SW 1271 (cell line): ENCODE results near the gene ZIC5.
A peak's percentile ranks its signal among the peaks of the same experiment; 100 is the strongest.

Experiments used
- DNase-seq, 2 experiments: peaks; one replicate each; lab custom pipeline; 2025; lab: John Stamatoyannopoulos, UW

The ZIC5 gene

GRCh38 chr13:99930925-99931324 lies 40.6 kb downstream of the ZIC5 start:
- DNase-seq, result no peak

DNA sequence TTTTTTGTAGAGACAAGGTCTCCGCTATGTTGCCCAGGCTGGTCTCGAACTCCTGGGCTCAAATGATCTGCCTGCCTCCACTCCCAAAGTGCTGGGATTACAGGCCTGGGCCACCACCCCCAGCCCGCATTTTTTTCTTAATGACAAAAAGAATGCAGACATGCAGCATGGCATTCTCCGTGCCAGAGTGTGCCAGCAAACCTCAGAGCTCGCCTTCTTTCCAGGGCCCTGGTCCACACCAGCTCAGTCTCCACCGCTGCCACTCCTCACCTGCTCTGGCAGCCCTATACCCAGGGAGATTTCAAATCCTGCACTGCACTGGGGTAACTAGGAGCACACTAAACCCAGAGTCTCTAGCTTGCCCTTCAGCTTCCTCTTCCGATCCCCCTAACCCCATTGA lies 41.7 kb downstream of the ZIC5 start:
- DNase-seq, result no peak

DNA sequence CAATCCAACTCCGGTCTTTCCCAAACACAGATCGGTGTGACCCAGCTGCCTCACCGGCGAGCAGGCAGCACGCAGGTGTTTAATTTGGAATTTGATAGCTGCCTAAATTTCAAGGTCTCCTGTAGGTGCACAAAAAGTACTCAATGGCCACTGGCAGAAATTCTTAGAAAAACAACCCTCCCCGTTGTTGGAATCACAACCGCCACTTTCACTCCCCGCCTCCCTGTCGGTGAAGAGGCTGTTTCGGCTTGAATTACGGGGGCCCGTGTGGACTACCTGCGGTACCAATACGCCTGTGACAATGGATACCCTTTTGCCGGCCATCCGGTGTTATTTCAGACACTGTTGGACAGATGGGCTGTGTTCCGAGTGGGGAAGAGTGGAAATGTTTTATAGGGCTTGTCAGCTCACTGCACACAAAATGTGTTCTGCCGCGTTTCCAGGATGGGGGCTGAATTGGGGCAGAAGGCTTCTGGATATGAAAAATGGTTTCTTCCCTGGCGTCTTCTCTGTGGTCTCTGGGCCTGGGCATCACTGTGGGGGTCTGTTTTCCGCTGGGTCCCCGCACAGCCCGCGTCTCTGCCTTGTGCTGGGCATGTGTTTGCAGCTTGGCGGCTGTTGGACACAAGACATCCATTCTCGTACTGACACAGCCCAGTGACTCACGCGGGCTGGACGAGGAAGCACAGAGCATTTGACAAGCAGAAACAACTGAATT lies 45.4 kb downstream of the ZIC5 start:
- no peak for DNase-seq

- no peak for DNase-seq
These were observed 47.5 kb downstream of the ZIC5 start for GRCh38 chr13:99923877-99924582.

DNA sequence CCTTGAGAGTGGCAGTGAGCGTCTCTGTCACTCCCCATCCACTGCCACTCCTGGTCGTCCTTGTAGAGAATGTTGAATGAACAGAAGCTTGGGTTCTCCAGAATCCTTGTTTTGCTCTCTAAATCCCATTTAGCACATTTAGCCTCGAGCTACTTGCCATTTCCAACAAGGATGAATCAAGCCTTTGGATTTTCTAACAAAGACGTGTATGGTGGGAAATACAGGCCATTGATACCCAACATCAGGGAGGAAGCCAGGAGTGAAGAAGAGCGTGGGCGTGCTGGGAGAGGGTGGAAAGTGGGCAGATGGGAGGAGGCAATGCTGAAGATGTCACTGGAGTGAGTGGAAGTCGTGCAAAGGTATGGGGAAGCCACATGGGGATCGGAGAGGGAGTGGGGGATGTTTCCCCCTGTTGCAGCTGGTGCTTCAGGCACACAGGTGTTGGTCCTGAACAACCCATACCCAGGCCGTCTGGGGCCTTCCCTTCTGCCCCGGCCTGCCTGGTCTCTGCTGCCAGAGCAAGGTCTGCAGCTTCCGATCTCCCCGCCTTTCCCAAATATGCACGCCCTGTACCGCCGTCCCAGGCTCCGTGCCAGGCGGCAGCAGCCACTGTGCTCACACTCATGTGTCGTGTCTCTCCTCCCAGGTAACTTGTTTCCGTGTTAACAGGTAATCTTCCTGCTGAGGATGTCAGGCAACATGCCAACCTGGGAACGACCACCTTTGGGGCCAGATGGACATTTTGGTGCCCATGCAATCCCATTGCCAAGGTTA lies 48.7 kb downstream of the ZIC5 start:
- DNase-seq, result no peak

DNA sequence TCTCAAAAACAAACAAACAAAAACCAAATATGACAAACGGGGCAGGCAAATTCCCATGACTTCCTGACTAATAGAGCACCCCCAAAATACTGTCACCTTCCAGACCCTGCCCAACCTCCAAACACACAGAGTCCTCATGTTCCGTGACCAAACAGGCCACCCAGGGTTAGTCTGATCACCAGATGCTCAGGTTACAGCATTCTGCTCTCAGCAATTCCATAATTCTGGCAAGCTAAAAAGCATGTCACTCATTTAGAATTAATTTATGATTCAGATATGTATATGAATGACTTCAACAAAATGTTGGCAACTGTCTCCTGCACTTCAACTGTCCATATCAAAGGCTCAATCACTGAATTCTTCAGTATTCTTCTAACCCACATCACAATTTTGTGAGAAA lies 52.4 kb downstream of the ZIC5 start:
- no peak for DNase-seq

DNA sequence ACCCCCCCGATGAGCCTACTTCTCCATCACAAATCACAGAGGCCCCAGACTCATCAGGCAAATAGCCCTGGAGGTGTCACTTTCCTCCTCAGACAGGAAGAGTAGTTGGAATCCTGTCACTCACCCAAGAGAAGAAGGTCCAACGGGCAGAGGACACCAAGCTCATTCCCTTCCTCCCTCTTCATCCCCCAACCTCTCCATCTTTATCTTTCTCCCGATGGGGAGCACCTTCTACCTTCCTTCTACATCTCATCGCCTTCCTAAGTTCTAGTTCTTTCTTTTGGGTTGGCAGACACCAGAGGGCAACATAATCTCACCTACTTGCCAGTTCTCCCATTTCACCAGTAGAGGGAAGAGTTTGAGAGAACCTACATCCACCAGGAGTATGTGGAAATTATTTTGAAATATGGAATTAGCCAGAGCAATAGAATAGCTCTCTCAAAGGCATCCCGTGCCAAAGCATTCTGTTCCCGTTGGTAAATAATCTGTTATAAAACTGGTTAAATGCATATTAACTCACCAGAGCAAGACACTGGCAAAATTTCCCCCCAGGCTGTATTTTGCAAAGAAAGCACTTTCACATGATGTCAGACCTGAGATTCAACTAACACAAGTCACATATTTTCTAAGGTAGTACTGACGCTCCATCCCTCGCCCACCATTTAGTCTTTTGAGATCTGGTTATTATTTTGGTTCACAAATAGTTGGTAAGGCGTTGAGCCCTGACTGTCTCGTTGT lies 55.0 kb downstream of the ZIC5 start:
- peak; percentile 44 to 87 for DNase-seq

DNA sequence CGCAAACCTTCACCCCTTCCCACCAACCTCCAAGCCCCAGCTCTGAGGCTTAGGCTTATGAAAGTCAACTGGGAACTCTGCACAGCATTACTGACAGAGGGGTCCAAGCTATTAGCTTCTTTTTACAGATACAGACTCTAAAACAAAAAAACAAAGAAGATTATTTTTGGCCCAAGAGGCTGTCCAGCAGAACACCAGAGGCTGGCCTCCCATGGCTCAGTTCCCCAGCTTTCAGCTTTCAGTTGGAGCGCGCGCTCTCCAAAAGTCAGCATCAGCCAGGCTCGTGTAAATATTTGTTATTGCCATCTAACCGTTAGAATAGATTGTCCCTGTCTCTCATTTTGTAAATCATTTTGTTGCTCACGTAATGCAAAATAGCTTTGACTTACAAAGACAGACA lies 58.4 kb downstream of the ZIC5 start:
- no peak for DNase-seq
